RCC 7860 (cell line): Measurements from ENCODE around the gene LDHD.
A peak's percentile ranks its signal among the peaks of the same experiment; 100 is the strongest.

Experiments used
- DNase-seq: peaks from one replicate; pipeline ENCODE4 v3.0.0-alpha.2; 2015; ENCODE audit warnings: low spot score
- FAIRE-seq: peaks from 2 replicates; lab custom pipeline; 2012; peaks lifted over from hg19 to GRCh38; lab: Jason Lieb, UNC

LDHD gene

GRCh38 chr16:75114946-75115825, 1.4 kb downstream of the LDHD start:
- no peak for DNase-seq

GRCh38 chr16:75114179-75114945, 2.2 kb downstream of the LDHD start:
- FAIRE-seq = no peak
- DNase-seq = no peak

More at GRCh38 chr16:75114946-75115825, 1.4 kb downstream of the LDHD start:
- no peak for FAIRE-seq

GRCh38 chr16:75113541-75114121, 2.9 kb downstream of the LDHD start:
- DNase-seq (no peak), FAIRE-seq (no peak)

GRCh38 chr16:75112734-75113491, 3.7 kb downstream of the LDHD start:
- FAIRE-seq (no peak), DNase-seq (no peak)

GRCh38 chr16:75111961-75112733, 4.4 kb downstream of the LDHD start:
- no peak for FAIRE-seq
- DNase-seq = no peak

- FAIRE-seq (no peak), DNase-seq (no peak)
Observed at GRCh38 chr16:75111514-75111940, 5.1 kb downstream of the LDHD start.

GRCh38 chr16:75110637-75111513, 5.7 kb downstream of the LDHD start:
- FAIRE-seq = no peak
- peak; percentile 72 for DNase-seq

- DNase-seq = peak; percentile 10
- no peak for FAIRE-seq
Observed at GRCh38 chr16:75109732-75110243, 6.8 kb downstream of the LDHD start.

GRCh38 chr16:75108792-75109731, 7.5 kb downstream of the LDHD start:
- peak; percentile 97 for DNase-seq
- peak; percentile 93 for FAIRE-seq

- FAIRE-seq (no peak), DNase-seq (no peak)
Observed at GRCh38 chr16:75107505-75107904, 9.1 kb downstream of the LDHD start.

GRCh38 chr16:75106351-75107274, 10.0 kb downstream of the LDHD start:
- DNase-seq = no peak
- no peak for FAIRE-seq

- DNase-seq (no peak), FAIRE-seq (no peak)
Observed at GRCh38 chr16:75105306-75106061, 11.1 kb downstream of the LDHD start.

- DNase-seq (no peak), FAIRE-seq (no peak)
Observed at GRCh38 chr16:75104836-75105235, 11.7 kb downstream of the LDHD start.

GRCh38 chr16:75103994-75104393, 12.6 kb downstream of the LDHD start:
- no peak for DNase-seq
- no peak for FAIRE-seq

GRCh38 chr16:75102595-75102994, 14.0 kb downstream of the LDHD start:
- no peak for DNase-seq
- FAIRE-seq = no peak

- FAIRE-seq (no peak), DNase-seq (no peak)
Observed at GRCh38 chr16:75101635-75102034, 14.9 kb downstream of the LDHD start.
